Suprapubic skin (tissue), 4 donors: ENCODE results near the gene C2CD5. TPM values are rescaled to one million over a fixed set of nuclear protein-coding genes. Genes with fewer than 3 reads are reported as not detected.

Experiments
- DNase-seq, 2 donors: peaks; one replicate each; pipeline ENCODE4 v3.0.0-alpha.2; 2019; ENCODE audit warnings: low spot score in 2 of 2
- H3K27ac ChIP-seq: fragments of 200-600 bp; sonication (generic); one replicate; pipeline ENCODE4 v1.5.1; 2019
- H3K27me3 ChIP-seq: fragments of 200-600 bp; sonication (generic); one replicate; pipeline ENCODE4 v1.5.1; 2019
- H3K36me3 ChIP-seq: fragments of 200-600 bp; sonication (generic); one replicate; pipeline ENCODE4 v1.5.1; 2019
- H3K4me1 ChIP-seq: fragments of 200-600 bp; sonication (generic); one replicate; pipeline ENCODE4 v1.5.1; 2019
- H3K4me3 ChIP-seq: fragments of 200-600 bp; sonication (generic); one replicate; pipeline ENCODE4 v1.5.1; 2019; ENCODE audit warnings: mild to moderate bottlenecking
- H3K9me3 ChIP-seq: fragments of 200-600 bp; sonication (generic); one replicate; pipeline ENCODE4 v1.5.1; 2019
- EP300 ChIP-seq: sonication (generic); formaldehyde crosslinking; IDR thresholded peaks from one replicate; pipeline ENCODE4 v1.6.1; 2017; ENCODE audit warnings: antibody characterized with exemption
- POLR2A ChIP-seq, 2 donors: fragments of 450-650 bp; IDR thresholded peaks; one replicate each; pipeline ENCODE4 v1.6.1; 2017; ENCODE audit warnings: antibody characterized with exemption in 2 of 2, mild to moderate bottlenecking in 2 of 2, moderate library complexity in 2 of 2
- POLR2AphosphoS5 ChIP-seq, 3 donors: sonication (generic); formaldehyde crosslinking; IDR thresholded peaks; one replicate each; pipeline ENCODE4 v1.6.1; 2017; ENCODE audit warnings: antibody characterized with exemption in 3 of 3
- WGBS: methylation state at CpG from one replicate; pipeline ENCODE4 v1.1.5; 2018; 5-methylcytosine and 5-hydroxymethylcytosine counted together
- total RNA-seq, 4 donors: library from RNA; depleted of rRNA; stranded (reverse); fragments of >200 nt; gene quantifications; one replicate each; pipeline ENCODE4 v1.1.0, GENCODE V29; 2016
- TF ChIP-seq, protein P1 (sequence below), 2 donors: fragments of 200-600 bp in 1 of 2; fragments of 450-650 bp in 1 of 2; sonication (generic) in 1 of 2; IDR thresholded peaks; one replicate each; pipeline ENCODE4 v1.5.1; 2016 to 2019; ENCODE audit warnings: antibody characterized with exemption in 2 of 2, mild to moderate bottlenecking in 1 of 2, moderate library complexity in 1 of 2

Gene C2CD5, protein sequence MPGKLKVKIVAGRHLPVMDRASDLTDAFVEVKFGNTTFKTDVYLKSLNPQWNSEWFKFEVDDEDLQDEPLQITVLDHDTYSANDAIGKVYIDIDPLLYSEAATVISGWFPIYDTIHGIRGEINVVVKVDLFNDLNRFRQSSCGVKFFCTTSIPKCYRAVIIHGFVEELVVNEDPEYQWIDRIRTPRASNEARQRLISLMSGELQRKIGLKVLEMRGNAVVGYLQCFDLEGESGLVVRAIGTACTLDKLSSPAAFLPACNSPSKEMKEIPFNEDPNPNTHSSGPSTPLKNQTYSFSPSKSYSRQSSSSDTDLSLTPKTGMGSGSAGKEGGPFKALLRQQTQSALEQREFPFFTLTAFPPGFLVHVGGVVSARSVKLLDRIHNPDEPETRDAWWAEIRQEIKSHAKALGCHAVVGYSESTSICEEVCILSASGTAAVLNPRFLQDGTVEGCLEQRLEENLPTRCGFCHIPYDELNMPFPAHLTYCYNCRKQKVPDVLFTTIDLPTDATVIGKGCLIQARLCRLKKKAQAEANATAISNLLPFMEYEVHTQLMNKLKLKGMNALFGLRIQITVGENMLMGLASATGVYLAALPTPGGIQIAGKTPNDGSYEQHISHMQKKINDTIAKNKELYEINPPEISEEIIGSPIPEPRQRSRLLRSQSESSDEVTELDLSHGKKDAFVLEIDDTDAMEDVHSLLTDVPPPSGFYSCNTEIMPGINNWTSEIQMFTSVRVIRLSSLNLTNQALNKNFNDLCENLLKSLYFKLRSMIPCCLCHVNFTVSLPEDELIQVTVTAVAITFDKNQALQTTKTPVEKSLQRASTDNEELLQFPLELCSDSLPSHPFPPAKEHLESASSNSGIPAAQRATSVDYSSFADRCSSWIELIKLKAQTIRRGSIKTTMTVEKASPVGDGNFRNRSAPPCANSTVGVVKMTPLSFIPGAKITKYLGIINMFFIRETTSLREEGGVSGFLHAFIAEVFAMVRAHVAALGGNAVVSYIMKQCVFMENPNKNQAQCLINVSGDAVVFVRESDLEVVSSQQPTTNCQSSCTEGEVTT
- 10 to 100 TPM; 23.1 to 39.2 (median 27.7) TPM for total RNA-seq

DNA sequence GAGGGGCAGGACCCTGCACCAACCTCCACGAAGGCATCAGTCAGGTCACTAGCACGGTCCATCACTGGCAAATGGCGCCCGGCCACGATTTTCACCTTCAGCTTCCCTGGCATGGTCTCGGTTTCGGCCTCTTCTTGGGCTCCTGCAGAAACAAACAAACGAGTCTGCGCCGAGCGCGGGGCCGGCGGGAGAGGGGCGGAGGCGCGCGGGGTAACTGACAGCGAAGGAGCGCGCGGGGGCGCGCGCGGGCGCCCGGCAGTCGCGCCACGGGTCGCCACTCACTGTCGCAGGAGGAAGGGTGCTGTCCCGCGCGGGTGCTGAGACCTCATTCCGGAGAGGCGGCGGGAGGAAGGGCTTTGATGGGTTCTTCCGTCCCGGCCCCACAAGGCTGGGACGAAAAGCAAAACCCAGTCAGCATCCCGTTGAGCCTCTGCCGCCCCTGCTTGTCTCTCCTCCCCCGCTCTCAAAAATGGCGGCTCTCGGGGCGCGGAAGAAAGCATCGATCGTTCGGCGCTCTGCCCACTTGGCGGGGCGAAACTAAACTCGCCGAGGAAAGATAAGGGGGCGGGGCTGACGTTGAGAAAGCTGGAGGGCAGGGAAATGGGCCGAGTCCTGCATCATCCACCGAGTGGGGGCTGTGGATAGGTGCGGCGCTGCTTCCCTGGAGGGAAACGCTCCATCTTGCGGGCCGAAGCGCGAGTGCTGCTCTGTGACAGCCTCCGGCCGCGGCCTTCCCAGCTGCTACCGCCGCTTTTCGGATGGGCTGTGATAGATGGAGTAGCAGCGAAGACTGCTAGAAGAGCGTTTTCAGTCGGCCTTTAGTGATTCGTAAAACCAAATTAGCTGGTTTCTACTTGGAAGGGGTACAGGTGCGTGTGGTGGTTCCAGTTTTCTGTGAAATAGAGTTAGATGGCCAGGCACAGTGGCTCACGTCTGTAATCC is at the start of gene C2CD5:
Gene C2CD5, minus strand, starts transcription at position 505 of the 942 bp plus-strand sequence. Its CDS starts 392 bp downstream, at position 113.
- peak within 1 kb of the TSS; percentile 95 for H3K4me3 ChIP-seq
- H3K27me3 ChIP-seq: no peaks in the 10 kb centered on the region
- no peaks in the 10 kb centered on the region for H3K9me3 ChIP-seq
- peak within 1 kb of the TSS; percentile 97 for H3K27ac ChIP-seq
- under 1% methylated on average over 21 of the region's 80 CpGs for WGBS
- no peaks in the 10 kb centered on the region for H3K36me3 ChIP-seq
- TF ChIP-seq, protein P1, sequence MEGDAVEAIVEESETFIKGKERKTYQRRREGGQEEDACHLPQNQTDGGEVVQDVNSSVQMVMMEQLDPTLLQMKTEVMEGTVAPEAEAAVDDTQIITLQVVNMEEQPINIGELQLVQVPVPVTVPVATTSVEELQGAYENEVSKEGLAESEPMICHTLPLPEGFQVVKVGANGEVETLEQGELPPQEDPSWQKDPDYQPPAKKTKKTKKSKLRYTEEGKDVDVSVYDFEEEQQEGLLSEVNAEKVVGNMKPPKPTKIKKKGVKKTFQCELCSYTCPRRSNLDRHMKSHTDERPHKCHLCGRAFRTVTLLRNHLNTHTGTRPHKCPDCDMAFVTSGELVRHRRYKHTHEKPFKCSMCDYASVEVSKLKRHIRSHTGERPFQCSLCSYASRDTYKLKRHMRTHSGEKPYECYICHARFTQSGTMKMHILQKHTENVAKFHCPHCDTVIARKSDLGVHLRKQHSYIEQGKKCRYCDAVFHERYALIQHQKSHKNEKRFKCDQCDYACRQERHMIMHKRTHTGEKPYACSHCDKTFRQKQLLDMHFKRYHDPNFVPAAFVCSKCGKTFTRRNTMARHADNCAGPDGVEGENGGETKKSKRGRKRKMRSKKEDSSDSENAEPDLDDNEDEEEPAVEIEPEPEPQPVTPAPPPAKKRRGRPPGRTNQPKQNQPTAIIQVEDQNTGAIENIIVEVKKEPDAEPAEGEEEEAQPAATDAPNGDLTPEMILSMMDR (IDR thresholded peaks at IDR 0.05): no peak
- peak; percentile 31 to 81 for TF ChIP-seq POLR2A (IDR thresholded peaks at IDR 0.05)
- TF ChIP-seq EP300: no peak
- TF ChIP-seq POLR2AphosphoS5 (IDR thresholded peaks at IDR 0.05): peak in 2 of 3 donors; percentile 62 to 68
- peaks cover 31% of the 10 kb centered on the region for H3K4me1 ChIP-seq
- peak; percentile 98 for DNase-seq

DNA sequence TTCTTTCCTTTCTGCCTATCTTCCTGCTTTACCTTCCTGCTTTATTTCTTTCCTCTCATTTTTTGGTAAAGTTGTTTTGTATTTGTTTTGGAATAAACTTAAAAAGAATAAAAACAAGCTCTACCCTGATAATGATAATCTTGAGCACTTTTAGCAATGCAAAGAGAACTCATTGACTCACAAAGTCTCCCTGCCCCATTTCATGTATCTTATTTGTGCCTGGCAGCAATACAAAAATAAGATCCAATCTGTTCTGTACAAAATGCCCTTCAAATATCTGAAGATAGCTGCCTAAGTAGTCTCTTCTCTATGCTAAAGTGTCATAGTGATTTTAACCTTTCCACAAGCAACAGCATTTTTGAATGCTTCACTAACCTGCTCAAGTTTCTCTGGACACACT is 49.5 kb upstream of the C2CD5 start:
- no peaks in the 10 kb centered on the region for H3K4me1 ChIP-seq
- no peak overlapping the region for H3K4me3 ChIP-seq
- TF ChIP-seq POLR2A (IDR thresholded peaks at IDR 0.05): no peak
- H3K9me3 ChIP-seq: no peaks in the 10 kb centered on the region
- H3K36me3 ChIP-seq: no peaks in the 10 kb centered on the region
- no peak for DNase-seq
- no peaks in the 10 kb centered on the region for H3K27me3 ChIP-seq
- H3K27ac ChIP-seq: no peak overlapping the region

DNA sequence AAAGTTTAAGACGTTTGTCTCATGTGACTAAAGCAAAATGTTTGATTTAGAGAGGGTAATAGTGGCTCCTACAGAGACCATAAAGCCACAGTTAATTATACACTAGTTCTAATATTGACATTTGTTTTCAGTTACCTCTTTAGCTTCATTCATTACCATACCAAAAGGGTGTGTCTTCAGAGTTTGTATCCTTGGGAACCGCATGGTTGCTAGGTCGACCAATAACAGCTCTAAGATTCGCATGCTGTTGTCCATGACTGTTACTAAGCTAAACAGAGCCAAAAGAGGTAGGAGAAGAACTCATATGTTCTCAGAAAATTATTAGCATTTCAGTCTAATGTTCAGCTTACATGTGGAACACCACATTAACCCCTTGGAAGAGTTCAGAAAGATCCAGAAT is 44.5 kb upstream of the C2CD5 start:
- no peak overlapping the region for H3K27ac ChIP-seq
- no peak overlapping the region for H3K4me3 ChIP-seq
- DNase-seq: no peak
- 53% methylated on average over 4 of the region's 4 CpGs for WGBS
- TF ChIP-seq POLR2A (IDR thresholded peaks at IDR 0.05) (no peak), EP300 (no peak), POLR2AphosphoS5 (IDR thresholded peaks at IDR 0.05) (no peak)
- TF ChIP-seq, protein P1 (IDR thresholded peaks at IDR 0.05): no peak
- no peaks in the 10 kb centered on the region for H3K36me3 ChIP-seq
- H3K9me3 ChIP-seq: no peaks in the 10 kb centered on the region
- H3K4me1 ChIP-seq: no peaks in the 10 kb centered on the region
- no peaks in the 10 kb centered on the region for H3K27me3 ChIP-seq

DNA sequence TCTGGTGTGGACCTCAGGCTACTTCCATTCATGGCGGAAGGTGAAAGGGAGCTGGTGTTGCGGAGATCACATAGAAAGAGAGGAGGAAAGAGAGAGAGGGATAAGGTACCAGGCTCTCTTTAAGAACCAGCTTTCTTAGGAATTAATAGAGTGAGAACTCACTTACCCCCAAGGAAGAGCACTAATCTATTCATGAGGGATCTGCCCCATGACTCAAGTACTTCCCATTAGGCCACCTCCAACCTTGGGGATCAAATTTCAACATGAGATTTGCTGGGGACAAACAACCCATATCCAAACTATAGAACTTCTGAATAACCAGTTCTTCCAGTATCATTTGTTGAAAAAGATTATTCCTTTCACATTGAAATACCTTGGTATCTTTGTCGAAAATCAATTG is 34.0 kb upstream of the C2CD5 start:
- no peaks in the 10 kb centered on the region for H3K27me3 ChIP-seq
- TF ChIP-seq EP300: no peak
- no peak for TF ChIP-seq POLR2AphosphoS5 (IDR thresholded peaks at IDR 0.05)
- no peak for TF ChIP-seq POLR2A (IDR thresholded peaks at IDR 0.05)
- TF ChIP-seq, protein P1 (IDR thresholded peaks at IDR 0.05): no peak
- no peak overlapping the region for H3K4me3 ChIP-seq
- no peaks in the 10 kb centered on the region for H3K9me3 ChIP-seq
- DNase-seq: no peak
- H3K36me3 ChIP-seq: no peaks in the 10 kb centered on the region
- 92% methylated on average over 3 of the region's 3 CpGs for WGBS
- no peaks in the 10 kb centered on the region for H3K4me1 ChIP-seq
- no peak overlapping the region for H3K27ac ChIP-seq

GRCh38 chr12:22577667-22578066 is 33.3 kb upstream of the C2CD5 start:
- DNase-seq: no peak
- no peaks in the 10 kb centered on the region for H3K4me1 ChIP-seq
- H3K4me3 ChIP-seq: no peak overlapping the region
- 59% methylated on average over 1 of the region's 1 CpG for WGBS
- H3K36me3 ChIP-seq: no peaks in the 10 kb centered on the region
- H3K9me3 ChIP-seq: no peaks in the 10 kb centered on the region
- H3K27me3 ChIP-seq: no peaks in the 10 kb centered on the region
- no peak overlapping the region for H3K27ac ChIP-seq
- TF ChIP-seq, protein P1 (IDR thresholded peaks at IDR 0.05): no peak
- TF ChIP-seq POLR2AphosphoS5 (IDR thresholded peaks at IDR 0.05) (no peak), EP300 (no peak), POLR2A (IDR thresholded peaks at IDR 0.05) (no peak)
